GM13977 (cell line): ENCODE measurements around the gene ASTN1.
"Not testable (repeated sequence)": the region's sequence is repeated elsewhere in the genome, so short reads cannot be mapped to it uniquely, and the experiment has no call there.

ENCODE experiments used
- DNase-seq: peaks from one replicate; pipeline ENCODE4 v3.0.0; 2012; ENCODE audit warnings: low spot score
- in situ Hi-C: fragments of 300-500 bp; cut with MboI; formaldehyde crosslinking; loops from one replicate; pipeline ENCODE4 v1.12.0; 2022; ENCODE audit warnings: low sequenced_read_pairs, low pct_unique_long_range_greater_than_20kb, mixed read lengths, inconsistent platforms; ENCODE audit not compliant: unreplicated experiment
- TF ChIP-seq, protein P1 (sequence below): IDR thresholded peaks from 2 replicates; pipeline ENCODE4 v1.5.1; 2012; ENCODE audit warnings: mild to moderate bottlenecking, control low read depth; ENCODE audit not compliant: insufficient read depth; ENCODE audit errors: extremely low read depth, missing control alignments

ASTN1 gene

DNA sequence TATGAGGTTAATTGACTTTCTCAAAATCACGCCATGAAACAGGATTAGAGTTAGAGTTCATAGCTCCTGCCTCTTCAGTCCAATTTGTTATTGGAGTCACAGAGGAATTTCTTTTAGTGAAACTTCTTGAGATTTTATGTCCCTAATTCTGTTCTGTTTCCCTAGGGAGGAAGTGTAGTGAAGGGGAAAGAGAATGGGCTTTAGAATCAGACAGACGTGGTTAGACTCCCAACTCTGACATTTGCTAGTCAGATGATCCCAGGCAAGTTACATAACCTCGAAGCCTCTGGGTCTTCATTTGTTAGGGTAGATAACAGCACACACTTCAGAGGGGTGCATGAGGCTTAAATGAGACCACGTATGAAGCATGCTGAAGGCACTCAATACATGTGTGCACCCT, 83.9 kb downstream of the ASTN1 start:
- in situ Hi-C loops, result no loop called here
- TF ChIP-seq, protein P1, sequence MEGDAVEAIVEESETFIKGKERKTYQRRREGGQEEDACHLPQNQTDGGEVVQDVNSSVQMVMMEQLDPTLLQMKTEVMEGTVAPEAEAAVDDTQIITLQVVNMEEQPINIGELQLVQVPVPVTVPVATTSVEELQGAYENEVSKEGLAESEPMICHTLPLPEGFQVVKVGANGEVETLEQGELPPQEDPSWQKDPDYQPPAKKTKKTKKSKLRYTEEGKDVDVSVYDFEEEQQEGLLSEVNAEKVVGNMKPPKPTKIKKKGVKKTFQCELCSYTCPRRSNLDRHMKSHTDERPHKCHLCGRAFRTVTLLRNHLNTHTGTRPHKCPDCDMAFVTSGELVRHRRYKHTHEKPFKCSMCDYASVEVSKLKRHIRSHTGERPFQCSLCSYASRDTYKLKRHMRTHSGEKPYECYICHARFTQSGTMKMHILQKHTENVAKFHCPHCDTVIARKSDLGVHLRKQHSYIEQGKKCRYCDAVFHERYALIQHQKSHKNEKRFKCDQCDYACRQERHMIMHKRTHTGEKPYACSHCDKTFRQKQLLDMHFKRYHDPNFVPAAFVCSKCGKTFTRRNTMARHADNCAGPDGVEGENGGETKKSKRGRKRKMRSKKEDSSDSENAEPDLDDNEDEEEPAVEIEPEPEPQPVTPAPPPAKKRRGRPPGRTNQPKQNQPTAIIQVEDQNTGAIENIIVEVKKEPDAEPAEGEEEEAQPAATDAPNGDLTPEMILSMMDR, result no peak
- DNase-seq, result no peak

DNA sequence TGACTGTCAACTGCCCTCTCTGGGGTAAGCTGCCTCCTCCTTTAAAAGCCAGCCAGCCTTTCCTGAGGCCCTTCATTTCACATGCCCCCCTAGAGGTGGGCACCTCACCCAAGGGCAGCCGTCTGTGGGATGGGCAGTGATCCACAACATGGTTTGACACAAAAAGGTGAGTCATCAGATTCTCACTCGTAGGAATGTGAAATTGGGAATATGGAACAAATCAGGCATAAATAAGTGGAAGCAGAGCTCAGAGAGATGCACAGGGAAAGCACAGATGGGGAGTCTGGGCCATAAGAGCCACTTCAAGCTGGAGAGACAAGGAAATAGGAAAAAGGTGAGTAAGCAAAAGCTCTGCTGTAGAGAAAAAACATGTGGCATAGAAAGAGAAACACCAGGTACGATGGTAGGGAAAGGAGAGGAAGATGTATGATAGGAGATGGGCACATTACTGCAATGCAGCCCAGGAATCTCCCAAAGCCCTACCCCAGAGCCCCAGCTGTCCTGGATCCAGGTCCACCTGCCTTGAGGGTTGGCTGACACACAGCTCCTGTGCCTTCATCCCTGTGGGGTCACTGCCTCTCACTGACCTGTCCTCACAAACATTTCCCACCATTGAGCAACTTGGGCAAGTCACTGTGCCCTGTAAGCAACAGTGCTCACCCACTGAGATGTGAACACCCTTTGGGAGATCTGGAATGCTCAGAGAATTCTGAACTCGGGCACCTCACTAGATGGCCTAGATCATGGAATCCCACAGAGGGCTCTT, 86.6 kb downstream of the ASTN1 start:
- no peak for DNase-seq
- TF ChIP-seq, protein P1, result no peak
- in situ Hi-C loops, result no loop called here

DNA sequence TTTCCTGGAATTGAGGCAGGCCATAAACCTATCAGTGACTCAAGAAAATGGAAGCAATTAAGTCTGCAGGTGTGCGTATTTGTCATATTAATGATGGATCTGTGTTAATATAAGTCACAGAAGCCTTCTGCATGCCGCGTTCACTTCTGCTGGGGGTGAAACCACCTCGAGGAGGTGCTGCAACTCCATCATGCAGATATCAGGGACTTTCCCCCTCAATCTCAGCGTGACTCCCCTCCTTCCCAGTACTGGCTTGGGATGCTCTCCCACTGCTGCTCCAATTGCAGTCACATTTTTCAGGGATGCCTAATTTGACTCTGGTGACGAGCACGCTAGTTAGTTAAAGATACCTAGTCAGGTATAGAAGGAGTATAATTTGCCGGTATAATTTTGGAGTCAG, 87.5 kb downstream of the ASTN1 start:
- in situ Hi-C loops, result no loop called here
- TF ChIP-seq, protein P1, result no peak
- DNase-seq, result no peak

DNA sequence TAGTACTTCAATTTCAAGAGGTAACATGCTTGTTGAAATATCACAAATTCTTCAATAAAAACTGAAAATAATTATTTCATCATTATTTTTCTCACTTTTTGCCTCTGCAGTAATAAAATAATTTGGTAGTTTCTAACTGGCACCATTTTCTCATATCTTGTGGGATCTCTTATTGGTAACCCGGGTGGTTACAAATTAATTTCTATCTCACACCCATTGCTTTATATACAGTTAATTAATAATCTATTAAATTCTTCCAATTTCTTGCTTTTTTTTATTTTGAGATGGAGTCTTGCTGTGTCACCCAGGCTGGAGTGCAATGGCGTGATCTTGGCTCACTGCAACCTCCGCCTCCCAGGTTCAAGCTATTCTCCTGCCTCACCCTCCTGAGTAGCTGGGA, 89.7 kb downstream of the ASTN1 start:
- in situ Hi-C loops, DNase-seq: not testable (repeated sequence)

DNA sequence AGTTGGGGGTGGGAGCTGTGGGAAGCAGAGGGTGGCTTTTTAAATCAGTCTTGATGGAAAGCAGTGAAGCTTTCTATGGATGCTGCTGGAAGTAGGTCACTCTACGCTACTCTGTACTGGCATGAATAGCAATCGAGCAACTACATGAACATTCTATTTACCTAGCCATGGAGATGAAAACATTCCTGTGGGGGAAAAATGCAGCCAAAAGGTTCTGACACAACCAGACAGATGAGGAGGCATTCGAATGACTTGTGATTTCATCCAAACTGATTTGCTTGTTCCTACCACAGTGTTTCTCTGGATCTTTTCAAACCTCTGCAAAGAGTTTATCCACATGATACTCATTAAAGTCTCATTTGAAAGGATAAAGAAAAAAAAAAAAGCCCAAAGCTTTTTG, 95.0 kb downstream of the ASTN1 start:
- TF ChIP-seq, protein P1, result no peak
- in situ Hi-C loops, result no loop called here
- no peak for DNase-seq

DNA sequence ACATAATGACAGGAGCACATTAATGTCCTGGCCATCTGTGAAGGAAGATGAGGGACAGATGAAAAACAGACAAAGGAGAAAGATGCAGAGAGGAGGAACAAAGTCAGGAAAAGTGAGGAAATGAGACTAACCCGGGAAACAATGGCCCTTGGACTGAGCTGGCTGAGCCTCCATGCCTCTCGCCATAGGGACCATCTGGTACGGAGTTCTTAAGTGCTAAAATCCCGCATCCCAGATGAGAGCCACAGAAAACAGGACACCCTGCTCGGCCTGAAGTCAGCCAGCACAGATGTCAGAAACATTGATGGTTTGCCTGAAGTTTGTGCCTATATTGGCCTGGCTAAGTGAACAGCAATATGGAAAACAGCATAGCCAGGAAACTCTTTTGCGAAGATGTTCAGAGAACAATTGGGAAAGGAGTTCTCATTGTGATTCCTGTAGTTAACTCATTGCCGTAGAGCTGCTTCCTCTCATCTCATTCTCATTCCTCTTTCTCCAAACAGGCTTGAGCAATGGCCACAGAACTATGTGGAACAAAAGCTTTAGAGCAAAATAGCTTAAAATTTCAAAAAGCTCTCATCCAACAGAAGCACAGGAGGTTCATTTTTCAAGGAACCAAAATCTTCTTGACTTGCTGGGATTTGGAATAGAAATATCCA, 96.6 kb downstream of the ASTN1 start:
- in situ Hi-C loops, result no loop called here
- no peak for DNase-seq
- TF ChIP-seq, protein P1, result no peak

DNA sequence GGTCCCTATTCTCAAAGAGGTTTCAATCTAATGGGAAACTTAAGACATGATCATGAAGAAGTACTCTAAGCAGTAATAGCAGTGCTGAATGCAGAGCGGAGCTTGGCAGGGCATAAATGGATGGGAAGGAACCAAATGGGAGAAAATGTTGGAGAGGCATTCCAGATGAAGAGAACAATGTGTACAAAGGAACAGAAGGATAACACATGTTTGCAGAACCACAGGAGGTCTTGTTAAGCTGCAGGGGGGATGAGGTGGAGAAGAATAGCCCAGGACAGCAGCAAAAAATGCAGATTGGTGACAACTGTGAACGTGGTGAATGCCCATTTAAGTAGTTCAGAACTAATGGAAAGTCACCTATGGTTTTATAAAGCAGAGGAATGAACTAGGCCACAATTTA, 99.1 kb downstream of the ASTN1 start:
- no peak for DNase-seq
- in situ Hi-C loops, result no loop called here
- TF ChIP-seq, protein P1, result no peak
